Panc1 (cell line): ENCODE measurements around the gene FAM78A. TPM values are rescaled to one million over a fixed set of nuclear protein-coding genes. Genes with fewer than 3 reads are reported as not detected.

Experiments
- ATAC-seq: fragments of 200-7000 bp; cut with Tn5 transposase; 2 replicates; pipeline ENCODE4 v1.9.1; 2020; ENCODE audit warnings: mild to moderate bottlenecking, moderate library complexity
- BruUV-seq: library from RNA; stranded (reverse); fragments of 400-500 nt; replicated peaks from 2 replicates; lab custom pipeline; 2021; lab: Mats Ljungman, UMichigan
- CTCF ChIA-PET: fragments of 300-600 bp; sonication (Branson Sonifier 250); formaldehyde crosslinking; loops from one replicate; lab custom pipeline; 2022; ENCODE audit warnings: antibody characterized with exemption; lab: Charles Lee
- POLR2A ChIA-PET: fragments of 300-600 bp; sonication (Branson Sonifier 250); formaldehyde crosslinking; loops from one replicate; lab custom pipeline; 2022; ENCODE audit warnings: antibody characterized with exemption; lab: Charles Lee
- DNase-seq: peaks from one replicate; pipeline ENCODE4 v3.0.0-alpha.2; 2010; ENCODE audit warnings: low read depth, low spot score
- H3K27ac ChIP-seq: 2 replicates; pipeline ENCODE4 v1.5.1; 2011; ENCODE audit warnings: mild to moderate bottlenecking, low read length, inconsistent platforms
- H3K27me3 ChIP-seq: fragments of 200-500 bp; sonication (Bioruptor generic); 2 replicates; pipeline ENCODE4 v1.6.0; 2014; ENCODE audit warnings: low read length, inconsistent platforms; ENCODE audit not compliant: control insufficient read depth, insufficient read depth
- H3K36me3 ChIP-seq: fragments of 200-500 bp; sonication (Bioruptor generic); 2 replicates; pipeline ENCODE4 v1.5.1; 2014; ENCODE audit warnings: inconsistent platforms, mild to moderate bottlenecking, low read length, moderate library complexity; ENCODE audit not compliant: control insufficient read depth, insufficient read depth
- H3K4me1 ChIP-seq: 2 replicates; pipeline ENCODE4 v1.5.1; 2011; ENCODE audit warnings: inconsistent platforms, mild to moderate bottlenecking, low read length, moderate library complexity; ENCODE audit not compliant: control insufficient read depth, insufficient read depth
- H3K4me3 ChIP-seq, 2 experiments: 2 replicates each; pipeline ENCODE4 v1.5.1; 2011 to 2012; ENCODE audit warnings: low read depth in 2 of 2, low read length in 2 of 2, mild to moderate bottlenecking in 2 of 2, inconsistent platforms in 1 of 2, moderate library complexity in 1 of 2
- H3K9me3 ChIP-seq: fragments of 200-500 bp; sonication (Bioruptor generic); 2 replicates; pipeline ENCODE4 v1.5.1; 2014; ENCODE audit warnings: low read depth, mild to moderate bottlenecking, inconsistent platforms, low read length, moderate library complexity; ENCODE audit not compliant: control insufficient read depth, insufficient read depth
- POLR2AphosphoS5 ChIP-seq: IDR thresholded peaks from 2 replicates; pipeline ENCODE4 v1.6.1; 2012; ENCODE audit warnings: mild to moderate bottlenecking, low read depth, low read length, moderate library complexity
- SIN3A ChIP-seq: IDR thresholded peaks from 2 replicates; pipeline ENCODE4 v1.6.1; 2012; ENCODE audit warnings: low read depth, mild to moderate bottlenecking, low read length, moderate library complexity, borderline replicate concordance; ENCODE audit not compliant: insufficient read depth
- TCF7L2 ChIP-seq: IDR thresholded peaks from 2 replicates; pipeline ENCODE4 v1.6.1; 2011; ENCODE audit warnings: mild to moderate bottlenecking, low read depth, low read length, inconsistent platforms
- in situ Hi-C: cut with HindIII; loops from 2 replicates; pipeline ENCODE4 v1.10.0; 2016; ENCODE audit warnings: low sequenced_read_pairs, low pct_unique_long_range_greater_than_20kb
- intact Hi-C: fragments of 100-400 bp; cut with micrococcal nuclease; formaldehyde crosslinking; loops from one replicate; pipeline ENCODE4 v1.10.0; 2022; ENCODE audit not compliant: unreplicated experiment
- total RNA-seq: library from RNA; stranded (reverse); gene quantifications from one replicate; pipeline ENCODE4 v1.2.1, GENCODE V29; 2021; ENCODE audit not compliant: unreplicated experiment
- TF ChIP-seq, protein P1 (sequence below), 2 experiments: IDR thresholded peaks; 2 replicates each; pipeline ENCODE4 v1.6.1; 2011 to 2012; ENCODE audit warnings: low read depth in 2 of 2, control low read depth in 1 of 2, low read length in 1 of 2, mild to moderate bottlenecking in 1 of 2, moderate library complexity in 1 of 2; ENCODE audit not compliant: insufficient read depth in 1 of 2
- TF ChIP-seq, protein P2 (sequence below): fragments of 450-650 bp; IDR thresholded peaks from 2 replicates; pipeline ENCODE4 v1.5.1; 2017; ENCODE audit warnings: mild to moderate bottlenecking

Gene FAM78A
- total RNA-seq, 1 experiment from 2014 or later: 0.59 TPM

DNA sequence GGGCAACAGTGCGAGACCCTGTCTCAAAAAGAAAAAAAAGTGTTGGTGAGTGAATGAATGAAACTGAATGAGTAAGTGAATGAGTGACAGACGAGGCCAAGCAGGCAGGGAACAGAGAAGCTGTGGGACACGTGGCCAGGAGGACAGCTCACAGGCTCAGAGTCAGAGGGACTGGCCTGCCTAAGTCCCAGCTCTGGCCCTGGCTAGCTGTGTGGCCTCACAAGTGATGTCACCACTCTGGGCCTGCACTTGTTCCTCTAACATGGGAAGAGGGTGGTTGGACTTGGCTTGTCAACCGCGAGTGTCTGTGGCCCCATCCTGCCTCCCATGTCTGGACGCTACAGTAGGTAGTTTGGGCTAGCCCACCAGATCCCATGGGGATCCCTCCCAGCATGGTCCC is 8.5 kb upstream of the FAM78A start:
- intact Hi-C loops (no loop called here), in situ Hi-C loops (no loop called here)
- TF ChIP-seq, protein P1, sequence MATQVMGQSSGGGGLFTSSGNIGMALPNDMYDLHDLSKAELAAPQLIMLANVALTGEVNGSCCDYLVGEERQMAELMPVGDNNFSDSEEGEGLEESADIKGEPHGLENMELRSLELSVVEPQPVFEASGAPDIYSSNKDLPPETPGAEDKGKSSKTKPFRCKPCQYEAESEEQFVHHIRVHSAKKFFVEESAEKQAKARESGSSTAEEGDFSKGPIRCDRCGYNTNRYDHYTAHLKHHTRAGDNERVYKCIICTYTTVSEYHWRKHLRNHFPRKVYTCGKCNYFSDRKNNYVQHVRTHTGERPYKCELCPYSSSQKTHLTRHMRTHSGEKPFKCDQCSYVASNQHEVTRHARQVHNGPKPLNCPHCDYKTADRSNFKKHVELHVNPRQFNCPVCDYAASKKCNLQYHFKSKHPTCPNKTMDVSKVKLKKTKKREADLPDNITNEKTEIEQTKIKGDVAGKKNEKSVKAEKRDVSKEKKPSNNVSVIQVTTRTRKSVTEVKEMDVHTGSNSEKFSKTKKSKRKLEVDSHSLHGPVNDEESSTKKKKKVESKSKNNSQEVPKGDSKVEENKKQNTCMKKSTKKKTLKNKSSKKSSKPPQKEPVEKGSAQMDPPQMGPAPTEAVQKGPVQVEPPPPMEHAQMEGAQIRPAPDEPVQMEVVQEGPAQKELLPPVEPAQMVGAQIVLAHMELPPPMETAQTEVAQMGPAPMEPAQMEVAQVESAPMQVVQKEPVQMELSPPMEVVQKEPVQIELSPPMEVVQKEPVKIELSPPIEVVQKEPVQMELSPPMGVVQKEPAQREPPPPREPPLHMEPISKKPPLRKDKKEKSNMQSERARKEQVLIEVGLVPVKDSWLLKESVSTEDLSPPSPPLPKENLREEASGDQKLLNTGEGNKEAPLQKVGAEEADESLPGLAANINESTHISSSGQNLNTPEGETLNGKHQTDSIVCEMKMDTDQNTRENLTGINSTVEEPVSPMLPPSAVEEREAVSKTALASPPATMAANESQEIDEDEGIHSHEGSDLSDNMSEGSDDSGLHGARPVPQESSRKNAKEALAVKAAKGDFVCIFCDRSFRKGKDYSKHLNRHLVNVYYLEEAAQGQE (IDR thresholded peaks at IDR 0.05; ENCODE audit: insufficient read depth in 1 of 2, low read depth in 2 of 2, low read length in 1 of 2): no peak
- TF ChIP-seq, protein P2, sequence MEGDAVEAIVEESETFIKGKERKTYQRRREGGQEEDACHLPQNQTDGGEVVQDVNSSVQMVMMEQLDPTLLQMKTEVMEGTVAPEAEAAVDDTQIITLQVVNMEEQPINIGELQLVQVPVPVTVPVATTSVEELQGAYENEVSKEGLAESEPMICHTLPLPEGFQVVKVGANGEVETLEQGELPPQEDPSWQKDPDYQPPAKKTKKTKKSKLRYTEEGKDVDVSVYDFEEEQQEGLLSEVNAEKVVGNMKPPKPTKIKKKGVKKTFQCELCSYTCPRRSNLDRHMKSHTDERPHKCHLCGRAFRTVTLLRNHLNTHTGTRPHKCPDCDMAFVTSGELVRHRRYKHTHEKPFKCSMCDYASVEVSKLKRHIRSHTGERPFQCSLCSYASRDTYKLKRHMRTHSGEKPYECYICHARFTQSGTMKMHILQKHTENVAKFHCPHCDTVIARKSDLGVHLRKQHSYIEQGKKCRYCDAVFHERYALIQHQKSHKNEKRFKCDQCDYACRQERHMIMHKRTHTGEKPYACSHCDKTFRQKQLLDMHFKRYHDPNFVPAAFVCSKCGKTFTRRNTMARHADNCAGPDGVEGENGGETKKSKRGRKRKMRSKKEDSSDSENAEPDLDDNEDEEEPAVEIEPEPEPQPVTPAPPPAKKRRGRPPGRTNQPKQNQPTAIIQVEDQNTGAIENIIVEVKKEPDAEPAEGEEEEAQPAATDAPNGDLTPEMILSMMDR: no peak
- TF ChIP-seq POLR2AphosphoS5 (no peak), SIN3A (no peak), TCF7L2 (no peak)
- no peak overlapping the region for H3K27ac ChIP-seq
- BruUV-seq: no TSS peak
- DNase-seq (no peak), ATAC-seq (no peak)
- ChIA-PET POLR2A (no interaction called here), CTCF (no interaction called here)
- H3K4me3 ChIP-seq: no peak overlapping the region
- H3K27me3 ChIP-seq: peaks cover 2% of the 10 kb centered on the region; the same call in 1 of the 2 replicates
- no peaks in the 10 kb centered on the region for H3K4me1 ChIP-seq
- H3K9me3 ChIP-seq: no peaks in the 10 kb centered on the region
- H3K36me3 ChIP-seq: no peaks in the 10 kb centered on the region

DNA sequence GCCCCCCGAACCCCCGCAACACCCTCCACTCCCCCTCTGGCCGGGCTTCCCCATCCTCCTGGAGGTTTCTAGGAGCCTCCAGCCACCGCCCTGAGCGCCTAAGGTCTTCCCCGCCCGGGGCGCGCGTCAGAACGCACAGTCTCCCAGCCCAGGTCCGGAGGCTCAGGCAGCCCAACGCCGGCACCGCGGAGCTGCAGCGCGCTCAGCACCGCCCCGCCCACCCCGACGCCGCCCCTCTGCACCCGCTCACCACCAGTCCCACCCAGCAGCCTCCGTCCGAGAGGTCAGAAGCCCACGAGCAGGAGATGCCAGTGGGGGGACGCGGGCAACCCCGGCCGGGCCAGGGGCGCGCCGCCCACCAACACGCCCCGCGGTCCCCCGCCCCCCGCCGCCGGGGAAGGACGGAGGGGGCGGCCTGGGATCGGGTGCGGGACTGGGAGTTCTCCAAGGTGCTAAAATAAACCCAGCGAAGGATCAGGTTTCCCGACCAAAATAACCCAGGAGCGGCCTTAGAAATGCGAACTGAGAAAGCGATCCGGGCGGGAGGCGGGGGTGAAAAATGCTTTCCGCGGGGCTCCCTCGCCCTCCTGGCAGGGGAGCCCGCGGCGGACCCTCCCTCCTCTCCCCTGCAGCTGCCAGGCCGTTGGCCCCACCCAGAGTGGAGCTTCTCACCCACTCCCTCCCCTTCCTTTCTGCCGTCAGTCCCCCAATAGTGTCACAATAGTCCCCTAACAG is 6.5 kb upstream of the FAM78A start:
- in situ Hi-C loops (no loop called here), intact Hi-C loops (no loop called here)
- H3K27ac ChIP-seq: no peak overlapping the region
- BruUV-seq: no TSS peak
- H3K4me1 ChIP-seq: no peaks in the 10 kb centered on the region
- peak; percentile 68 for ATAC-seq
- no peaks in the 10 kb centered on the region for H3K9me3 ChIP-seq
- DNase-seq: no peak
- CTCF ChIA-PET: no interaction called here
- H3K36me3 ChIP-seq: no peaks in the 10 kb centered on the region
- TF ChIP-seq, protein P1 (IDR thresholded peaks at IDR 0.05; ENCODE audit: insufficient read depth in 1 of 2, low read depth in 2 of 2, low read length in 1 of 2): peak; percentile 64 to 71; a peak in 3 of 4 replicates
- TF ChIP-seq SIN3A: no peak
- TF ChIP-seq TCF7L2: no peak
- TF ChIP-seq, protein P2: no peak
- no peak for TF ChIP-seq POLR2AphosphoS5
- peak overlapping the region; percentile 18; a peak in 2 of 4 replicates for H3K4me3 ChIP-seq
- POLR2A ChIA-PET: no interaction called here
- H3K27me3 ChIP-seq: peaks cover 2% of the 10 kb centered on the region; the same call in 1 of the 2 replicates
